ENCODE measurements around the gene KCNQ1OT1.

The KCNQ1OT1 gene

DNA sequence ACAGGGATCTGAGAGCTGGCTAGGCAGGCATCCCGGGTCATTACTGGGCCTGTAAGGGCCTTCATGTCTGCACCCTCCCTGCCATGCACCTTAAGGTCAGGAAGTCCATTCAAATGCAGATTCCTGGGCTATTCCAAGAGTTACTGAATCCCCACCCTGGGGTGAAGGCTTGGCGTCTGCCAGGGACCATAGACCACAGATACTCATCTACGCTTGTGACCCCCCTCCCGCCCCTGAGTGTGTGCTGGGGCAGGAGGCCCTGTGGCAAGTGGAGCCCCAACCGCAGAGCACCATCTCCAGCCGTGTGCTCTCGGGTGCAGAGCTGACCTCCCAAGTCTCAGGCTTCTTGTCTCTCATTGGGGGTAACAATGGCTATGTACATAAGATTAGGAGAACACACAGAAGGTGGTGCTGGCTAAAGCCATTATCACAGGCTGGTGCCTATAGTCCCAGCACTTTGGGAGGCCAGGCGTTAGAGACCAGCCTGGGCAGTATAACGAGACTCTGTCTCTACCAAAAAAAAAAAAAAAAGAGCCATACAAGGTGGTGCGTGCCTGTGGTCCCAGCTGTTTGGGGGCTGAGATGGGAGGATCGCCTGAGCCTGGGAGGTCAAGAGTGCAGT, 19.1 kb upstream of the KCNQ1OT1 start:
- no peak for DNase-seq

DNA sequence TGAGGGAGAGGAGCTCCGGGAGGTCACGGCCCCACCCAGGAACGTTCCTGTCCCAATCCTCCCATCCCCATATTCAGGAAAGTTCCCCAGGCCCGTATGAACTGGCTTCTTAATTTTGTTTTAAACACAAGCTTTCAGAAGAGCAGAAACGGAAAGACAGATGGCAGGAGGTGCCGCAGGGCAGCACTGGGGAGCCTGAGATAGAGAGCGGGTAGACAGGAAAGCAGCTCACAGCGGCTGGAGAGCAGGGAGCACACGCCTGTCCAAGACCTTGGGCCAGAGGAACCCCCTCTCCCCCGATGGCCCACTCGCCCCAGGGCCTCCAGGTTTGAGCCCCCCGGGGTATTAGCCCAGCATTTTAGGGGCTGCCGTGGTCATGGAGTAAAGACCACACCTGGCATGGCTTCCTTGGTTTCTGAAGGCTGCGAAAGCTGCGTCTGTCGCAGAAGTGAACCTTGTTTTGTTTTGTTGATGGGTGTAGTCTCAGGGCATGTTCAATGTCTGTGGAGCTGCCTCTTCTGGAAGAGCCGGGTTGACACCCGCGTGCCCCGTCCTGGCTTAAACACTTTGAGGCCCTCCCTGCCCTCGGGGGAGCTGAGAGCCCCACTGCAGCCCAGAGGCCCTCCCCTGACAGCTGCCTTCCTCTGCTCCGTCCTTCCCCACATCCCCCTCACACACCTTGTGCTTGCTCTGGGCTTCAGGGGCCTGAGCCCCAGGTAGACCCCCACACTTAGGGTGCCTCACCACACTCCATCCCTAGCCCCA, 17.9 kb upstream of the KCNQ1OT1 start:
- DNase-seq: no peak

DNA sequence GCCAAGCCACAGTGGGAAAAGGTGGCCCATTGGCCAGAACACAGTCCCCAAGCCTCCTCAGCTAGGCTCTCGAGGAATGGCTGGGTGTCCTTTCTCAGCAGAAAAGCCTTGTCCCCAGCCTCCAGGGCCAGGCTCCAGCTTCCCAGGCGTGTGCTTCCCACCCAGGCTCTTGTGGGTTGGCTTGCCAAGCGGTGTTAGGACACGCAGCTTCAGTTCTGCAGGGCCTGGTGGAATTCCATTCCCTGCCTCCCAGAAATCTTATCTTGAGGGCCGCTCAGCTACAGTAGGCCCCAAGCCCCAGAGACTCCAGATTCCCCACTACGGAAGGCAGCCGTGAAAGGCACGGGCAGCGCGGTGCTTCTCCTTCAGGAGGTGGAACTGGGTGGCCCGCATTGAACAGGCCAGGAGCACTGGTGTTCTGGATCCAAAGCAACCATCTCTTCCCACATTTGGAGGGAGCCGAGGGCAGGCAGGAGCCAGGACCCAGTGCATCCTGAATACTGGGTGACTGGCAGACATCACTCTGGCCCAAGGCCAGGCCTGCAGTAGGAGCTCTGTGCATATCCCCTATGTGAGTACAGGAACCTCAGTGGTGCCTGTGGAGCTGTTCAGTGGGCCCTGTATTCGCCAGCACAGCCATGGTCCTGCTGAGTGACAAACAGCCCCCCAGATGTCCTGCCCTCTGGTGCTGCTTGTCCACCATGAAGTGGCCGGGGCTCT, 16.7 kb upstream of the KCNQ1OT1 start:
- DNase-seq: no peak

DNA sequence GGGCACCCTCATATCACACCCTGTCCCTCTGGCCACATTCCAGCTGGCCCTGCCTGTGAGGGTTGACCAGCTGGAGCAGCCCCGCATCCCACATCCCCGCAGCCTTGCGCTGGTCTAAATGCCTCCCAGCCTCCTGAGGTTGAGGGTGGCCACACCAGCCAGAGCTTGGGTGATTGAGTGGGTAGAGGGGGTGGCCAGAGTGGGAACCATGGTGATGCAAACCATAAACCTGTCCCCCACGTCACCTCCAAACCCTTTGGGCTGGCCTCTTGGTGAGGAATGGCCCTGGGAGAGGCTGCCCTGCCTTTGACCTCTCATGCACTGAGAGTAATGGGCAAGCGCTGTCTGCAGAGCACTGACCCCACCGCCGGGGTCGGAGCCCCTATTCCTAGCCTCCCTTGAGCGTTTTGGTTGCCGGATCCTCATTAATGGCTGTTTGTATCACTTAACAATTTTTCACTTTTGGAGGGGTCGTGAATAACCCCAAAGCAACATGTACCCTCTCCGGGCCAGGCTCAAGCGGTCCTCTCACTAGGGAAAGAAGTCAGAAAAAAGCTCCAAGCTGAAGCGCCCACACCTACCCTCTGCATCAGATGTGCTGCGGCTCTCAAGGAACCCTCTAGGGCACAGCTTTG, 16.0 kb upstream of the KCNQ1OT1 start:
- no peak for DNase-seq

DNA sequence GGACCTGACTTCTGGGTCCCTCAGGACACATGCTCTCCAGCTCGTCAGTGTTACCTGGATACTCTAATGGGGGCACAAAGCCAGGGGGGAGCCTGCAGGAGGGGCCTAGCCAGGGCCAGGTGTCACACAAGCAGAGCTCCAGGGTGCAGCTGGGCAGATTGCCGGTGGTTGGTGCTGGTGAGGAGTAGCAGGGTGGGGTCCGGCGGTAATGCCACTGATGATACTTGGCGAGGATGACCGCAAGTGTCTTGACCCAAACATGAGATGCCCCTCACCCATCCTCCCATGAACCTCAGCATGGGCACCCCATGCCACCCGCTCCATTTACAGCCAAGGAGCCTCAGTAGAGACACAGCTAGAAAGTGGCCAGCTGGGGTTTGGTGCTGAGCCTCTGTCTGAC, 15.1 kb upstream of the KCNQ1OT1 start:
- no peak for DNase-seq

DNA sequence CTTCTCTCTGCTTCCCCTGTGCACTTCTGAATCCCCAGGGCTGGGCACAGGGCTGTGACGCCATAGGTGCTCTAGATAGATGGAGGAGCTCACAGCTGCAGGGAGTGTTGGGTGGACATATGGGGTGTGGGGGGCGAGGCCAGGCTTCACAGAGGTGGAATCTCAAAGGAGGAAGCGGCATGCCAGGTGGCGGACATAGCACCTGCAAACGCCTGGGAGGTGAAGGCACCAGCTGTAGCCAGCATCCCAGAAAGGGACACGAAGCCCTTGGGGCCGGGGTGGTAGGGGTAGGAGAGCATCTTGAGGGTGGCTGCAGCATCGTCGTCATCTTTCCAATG, 14.6 kb upstream of the KCNQ1OT1 start:
- no peak for DNase-seq

DNA sequence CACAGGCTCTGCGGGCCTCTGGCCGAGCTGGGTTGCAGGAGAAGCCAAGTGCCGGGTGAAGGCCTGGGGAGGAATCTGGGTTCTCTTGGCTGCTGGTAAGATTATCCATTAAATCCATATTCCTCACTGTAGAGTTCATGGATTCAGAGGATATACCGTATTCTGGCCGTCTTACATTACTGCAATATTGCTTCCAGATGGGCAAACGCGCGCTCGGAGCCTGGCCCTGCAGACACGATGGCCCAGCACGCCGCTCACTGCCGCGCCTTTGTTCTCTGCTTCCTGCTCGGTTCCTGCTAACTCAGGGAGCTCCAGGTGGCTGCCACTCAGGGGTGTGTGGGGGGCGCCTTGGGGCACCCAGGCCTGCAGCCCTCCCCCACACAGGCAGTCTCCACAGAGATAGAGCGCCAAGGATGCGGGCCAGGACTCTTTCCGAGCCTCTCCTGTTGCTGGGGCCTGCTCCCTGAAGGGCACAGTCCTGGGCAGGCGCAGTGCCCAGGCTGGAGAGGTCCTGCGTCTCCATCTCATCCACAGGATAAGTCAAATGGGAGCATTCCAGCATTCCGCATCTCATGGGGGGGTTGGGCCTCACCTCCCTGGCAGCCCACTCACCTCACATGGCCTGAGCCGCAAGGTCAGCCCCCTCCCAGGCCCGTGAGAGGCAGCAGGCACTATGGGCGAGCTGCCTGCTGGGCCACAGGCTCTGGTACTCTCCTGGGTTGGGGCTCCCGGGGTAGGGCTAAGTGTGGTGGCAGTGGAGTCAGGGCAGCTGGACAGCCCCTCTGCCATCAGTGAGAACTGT, 14.1 kb upstream of the KCNQ1OT1 start:
- DNase-seq: no peak

DNA sequence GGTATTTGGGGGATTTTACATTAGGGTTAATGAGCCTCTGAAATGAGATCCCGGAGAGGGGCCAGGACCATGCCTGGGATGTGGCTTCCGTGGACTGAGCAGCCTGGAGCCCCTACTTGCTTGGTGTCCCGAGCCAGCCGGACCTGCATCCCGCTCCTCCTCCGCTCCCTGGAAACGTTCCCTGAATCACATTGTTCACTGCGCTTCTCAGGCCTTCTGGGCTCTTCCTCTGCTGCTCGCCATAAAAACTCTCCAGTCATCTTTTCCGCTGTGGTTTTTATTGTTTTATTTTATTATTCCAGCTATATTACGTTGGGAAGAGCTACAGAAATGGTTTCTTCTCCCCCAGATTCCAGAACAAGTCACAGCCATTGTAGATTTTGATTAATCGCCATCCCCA, 13.3 kb upstream of the KCNQ1OT1 start:
- DNase-seq: no peak

DNA sequence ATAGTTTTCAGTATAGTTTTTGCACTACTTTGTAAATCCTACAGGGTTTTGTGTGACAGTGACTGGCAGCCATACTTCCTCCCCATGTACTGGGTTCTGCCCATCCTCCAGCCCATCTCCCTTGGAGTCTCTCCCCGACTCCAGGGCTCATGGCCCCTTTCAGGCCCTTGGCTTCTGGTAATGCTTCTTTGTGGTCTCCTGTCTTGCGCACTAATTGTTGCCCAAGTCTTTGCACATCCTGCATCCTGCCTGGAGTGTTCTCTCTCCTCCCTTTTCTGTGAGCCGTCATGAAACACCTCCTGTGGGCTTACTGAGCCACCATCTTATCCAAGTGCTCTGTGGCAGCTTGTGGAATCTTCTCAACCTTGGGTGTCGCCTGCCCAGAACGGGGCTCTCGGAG, 11.4 kb upstream of the KCNQ1OT1 start:
- no peak for DNase-seq

DNA sequence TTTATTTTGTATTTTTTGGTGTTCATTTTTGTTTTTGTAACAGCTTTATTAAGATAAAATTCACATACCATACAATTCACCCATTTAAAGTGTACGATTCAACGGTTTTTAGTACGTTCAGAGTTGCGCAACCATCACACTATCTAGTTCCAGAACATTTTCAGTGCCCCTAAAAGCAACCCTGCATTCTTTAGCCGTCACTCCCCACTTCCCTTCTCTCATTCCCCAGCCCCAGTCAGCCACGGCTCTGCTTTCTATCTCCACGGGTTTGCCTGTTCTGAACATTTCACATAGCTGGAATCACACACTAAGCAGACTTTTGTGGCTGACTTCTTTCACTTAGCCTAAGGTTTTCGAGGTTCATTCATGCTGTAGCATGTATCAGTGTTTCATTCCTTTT, 9.6 kb upstream of the KCNQ1OT1 start:
- no peak for DNase-seq

DNA sequence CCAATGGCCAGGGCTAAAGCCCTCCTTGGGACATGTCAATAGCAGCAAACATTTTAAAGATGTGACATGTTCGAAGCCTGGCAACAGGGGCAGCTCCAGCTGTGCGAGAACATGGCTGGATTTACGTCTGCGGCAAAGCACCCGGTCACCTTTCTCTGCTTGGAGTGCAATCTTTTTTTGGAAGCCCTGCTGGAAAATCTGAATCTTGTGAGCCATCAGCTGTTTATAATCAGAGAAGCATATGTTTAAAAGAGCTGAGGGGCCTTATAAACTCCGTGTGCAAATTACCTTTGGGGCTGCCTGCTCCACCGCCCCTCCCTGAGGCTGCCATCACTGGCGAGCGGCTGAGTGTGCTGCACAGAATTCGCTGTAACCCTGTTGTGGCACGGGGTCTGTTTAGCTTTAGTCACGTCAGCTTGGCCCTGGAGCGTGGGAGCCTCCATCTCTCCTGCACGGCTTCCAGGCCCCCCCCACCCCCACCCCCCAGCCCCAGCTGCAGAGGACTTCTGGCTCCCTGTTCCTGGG, 9.0 kb upstream of the KCNQ1OT1 start:
- no peak for DNase-seq

DNA sequence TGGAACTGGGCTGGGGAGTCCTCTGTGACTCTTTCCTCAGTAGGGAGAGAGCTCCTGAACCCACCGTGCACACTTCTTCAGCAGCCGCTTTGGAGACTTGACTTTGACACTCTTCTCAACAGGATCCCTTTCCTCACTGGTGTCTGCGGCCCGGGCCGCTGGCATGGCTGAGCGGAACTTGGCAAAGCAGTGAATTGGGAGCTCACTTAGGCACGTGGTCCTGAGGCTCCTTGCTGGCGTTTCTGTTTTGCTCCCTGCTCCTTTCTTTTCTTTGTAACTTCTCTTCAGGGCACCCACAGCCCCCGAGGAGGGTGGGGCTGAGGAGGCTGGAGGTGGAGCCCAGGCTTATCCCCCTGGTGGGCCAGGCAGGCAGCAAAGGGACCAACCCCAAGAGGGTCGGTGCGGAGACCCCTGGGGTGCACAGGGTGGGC, 8.4 kb upstream of the KCNQ1OT1 start:
- no peak for DNase-seq

DNA sequence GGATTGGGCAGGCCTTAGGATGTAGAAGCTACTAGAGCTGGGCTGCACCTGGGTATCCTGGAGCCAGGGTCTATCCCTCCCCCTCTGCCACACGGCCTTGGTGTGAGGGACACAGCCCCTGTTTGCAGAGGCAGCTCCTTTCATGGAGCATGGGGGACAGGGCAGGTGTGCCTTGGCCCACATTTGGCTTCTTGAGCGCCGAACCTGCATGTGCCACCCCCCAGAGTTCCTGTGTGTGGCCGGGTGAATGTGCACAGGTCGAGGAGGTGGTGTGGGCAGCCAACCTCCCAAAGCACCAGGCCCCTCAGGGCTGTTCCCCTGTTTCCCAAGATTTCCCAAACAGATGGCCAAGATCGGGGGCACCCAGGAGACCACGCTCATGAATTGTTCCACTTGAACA, 7.9 kb upstream of the KCNQ1OT1 start:
- no peak for DNase-seq

DNA sequence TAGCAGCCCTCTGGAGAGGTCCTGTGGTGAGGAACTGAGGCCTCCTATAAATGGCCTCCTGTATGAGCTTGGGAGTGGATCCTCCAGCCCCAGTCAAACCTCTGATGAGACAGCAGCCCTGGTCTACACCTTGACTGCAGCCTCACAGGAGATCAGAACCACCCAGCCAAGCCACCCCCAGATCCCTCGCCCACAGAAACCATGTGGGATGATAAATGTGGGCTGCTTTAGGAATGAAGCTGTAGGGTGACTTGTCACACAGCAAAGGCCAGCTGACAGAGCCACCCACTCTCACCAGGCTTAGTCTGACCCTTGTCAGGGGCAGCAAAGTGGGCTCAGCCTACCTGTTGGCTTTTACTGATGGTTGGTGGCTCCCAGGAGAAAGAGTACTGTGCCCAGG, 6.5 kb upstream of the KCNQ1OT1 start:
- DNase-seq: no peak

DNA sequence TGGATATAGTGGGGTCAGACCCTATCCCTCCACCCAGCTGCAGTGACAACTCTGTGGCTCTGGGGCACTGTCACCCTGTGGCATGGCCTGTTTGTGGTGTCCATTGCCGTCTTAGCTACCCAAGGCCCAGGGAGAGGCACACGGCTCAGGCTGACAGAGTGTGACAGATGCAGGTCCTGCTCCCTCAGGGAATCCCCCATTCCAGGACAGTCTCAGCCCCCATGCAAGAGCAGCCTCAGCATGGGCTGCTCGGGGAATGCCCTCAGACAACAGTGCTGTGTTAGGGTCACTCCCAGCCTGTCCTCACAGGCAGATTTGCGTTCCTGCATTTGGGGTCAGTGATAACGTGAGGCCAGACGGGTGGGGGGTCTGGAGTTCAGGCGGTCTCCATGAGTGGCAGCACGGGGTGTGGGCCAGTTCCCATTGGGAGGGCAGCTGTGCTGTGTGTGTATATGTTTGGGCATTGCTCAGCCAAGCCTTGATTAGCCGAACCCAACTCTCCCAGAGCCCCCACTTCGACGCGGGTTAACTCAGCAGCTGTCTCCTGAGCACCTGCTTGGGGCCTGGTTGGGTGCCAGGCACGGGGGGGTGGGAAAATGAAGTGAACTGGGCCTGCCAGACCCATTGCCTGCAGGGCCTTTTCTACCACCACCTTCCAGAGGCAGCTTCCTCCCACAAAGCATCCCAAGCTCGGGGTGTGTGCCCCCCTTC, 5.3 kb upstream of the KCNQ1OT1 start:
- DNase-seq: no peak

DNA sequence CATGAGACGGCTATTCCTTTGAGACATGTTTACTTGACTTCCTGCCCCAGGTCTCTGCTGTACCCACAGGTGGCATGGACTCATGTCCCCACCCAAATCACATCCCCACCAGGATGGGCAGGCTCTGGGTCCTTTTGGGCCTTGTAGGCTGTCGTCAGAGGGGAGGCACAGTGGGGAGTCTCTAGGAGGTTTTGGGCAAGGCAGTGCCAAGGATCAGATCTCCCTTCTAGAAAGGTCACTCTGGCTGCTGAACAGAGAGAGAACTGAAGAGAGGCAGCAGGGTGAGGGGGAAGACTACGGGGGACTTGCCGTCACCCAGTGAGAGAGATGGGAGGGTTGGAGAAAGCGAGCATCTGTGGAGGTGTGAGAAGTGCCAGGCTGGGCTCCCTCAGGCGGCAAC, 4.6 kb upstream of the KCNQ1OT1 start:
- no peak for DNase-seq

DNA sequence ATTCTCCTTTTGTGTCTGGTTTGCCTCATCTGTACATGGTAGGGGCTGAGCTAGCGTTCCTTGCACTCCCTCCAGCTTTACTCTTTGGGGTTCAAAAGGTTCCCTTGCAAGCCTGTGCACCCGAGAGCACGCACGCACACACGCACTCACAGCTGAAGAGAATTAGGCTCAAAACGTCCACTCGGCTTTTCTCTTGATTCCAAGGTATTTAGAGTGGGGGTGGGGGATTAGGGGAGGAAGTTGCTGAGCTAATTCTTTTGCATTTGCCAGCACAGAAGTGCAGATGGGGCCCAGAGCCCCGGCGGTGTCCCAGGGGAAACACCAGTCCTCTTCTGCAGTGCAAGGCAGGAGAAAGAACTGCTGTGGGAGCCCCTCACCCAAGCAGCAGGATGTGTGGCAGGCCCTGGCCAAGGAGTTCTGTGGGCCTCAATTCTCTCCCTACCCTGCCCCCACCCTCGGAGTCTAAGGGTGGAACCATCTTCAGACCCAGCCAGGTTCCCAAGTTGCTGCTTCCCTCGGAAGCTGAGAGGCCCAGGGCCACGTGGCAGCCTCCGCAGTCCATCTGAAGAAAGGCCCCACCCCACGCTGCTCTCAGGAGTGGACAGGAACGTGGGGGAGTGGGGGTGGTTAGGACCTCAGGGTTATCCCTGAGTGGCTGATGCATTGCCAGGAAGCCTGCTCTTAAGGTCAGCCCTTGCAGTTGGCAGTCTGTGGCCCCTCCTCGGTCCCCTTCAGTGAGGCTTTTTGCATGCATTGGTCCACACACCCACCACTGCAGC, 3.8 kb upstream of the KCNQ1OT1 start:
- no peak for DNase-seq

DNA sequence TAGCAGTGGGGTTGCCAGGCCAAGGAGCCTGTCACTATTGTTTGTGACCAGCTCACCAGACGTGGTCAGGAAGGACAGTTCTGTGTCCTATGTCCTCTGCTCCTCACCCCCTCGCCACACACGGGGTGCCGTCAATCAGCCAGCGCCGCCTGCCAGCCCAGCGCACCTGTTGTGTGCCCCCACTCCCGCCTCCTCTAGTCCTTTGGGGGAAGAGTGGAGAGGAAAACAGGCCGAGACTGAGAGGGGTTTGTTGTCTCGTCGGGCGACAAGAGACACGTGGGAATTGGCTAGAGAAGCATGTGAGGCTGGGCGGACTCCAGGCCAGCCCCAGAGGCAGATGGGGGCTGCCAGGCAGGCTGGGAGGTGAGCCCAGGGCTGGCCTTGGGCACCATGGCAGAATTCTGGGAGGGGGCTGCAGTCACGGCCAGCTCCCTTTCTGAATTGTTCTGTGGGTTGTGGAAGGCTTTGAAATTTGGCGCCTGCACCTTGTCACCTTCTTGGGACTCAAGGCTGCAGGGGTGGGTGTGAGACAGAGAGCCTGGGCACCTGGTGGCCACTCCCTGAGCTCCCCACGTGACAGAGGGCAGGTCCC, 3.1 kb upstream of the KCNQ1OT1 start:
- no peak for DNase-seq

DNA sequence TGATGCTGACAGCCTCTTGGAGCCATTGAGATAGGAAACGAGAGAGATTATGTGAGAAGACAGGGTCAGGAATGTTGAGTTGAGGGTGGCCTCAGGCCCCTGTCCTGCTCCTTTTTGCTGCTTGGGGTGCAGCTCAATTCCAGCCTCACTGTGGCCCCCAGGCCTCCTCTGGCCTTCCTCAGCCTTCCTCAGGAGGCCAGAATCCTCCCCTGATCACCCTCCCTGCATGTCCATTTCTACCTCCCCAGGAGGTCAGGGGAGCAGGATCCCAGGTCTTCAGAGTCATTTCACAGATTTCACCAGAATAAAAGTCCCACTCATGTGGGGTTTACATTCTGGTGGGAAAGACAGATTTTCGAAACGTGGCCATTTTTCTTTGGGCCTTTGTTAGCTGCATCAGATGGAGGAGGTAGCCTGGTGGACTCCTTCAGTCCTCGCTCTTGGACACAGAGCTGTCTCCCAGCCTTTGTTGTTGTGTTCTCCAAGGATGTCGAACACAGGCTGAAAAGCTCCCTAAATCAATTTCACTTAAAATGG, 2.2 kb upstream of the KCNQ1OT1 start:
- no peak for DNase-seq

DNA sequence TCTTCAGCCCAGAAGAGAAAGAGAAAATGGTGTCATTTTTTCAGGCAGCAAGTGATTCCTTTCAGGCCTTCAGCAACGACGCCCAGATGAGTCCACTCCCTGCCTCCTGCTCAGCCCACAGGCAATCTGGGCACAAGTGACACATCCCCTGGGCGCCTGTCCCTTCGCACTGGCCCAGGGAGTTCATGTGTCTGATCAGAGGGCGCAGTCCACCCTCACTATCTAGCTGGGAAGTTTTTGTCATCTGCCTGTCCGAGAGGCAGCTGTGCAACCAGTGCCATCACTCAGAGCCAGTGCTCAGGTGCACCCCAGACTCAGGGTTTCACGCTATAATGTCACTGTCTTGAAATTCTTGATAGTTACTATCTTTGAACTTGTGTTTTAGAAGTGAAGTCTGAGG, 1.4 kb upstream of the KCNQ1OT1 start:
- DNase-seq: no peak
